OCI-LY1 (cell line): Measurements from ENCODE around the gene PFN4.

Experiments
- CTCF ChIP-seq: fragments of 200-600 bp; sonication (generic), shearing (Covaris generic); IDR thresholded peaks from 2 replicates; pipeline ENCODE4 v1.5.1; 2017; ENCODE audit warnings: mild to moderate bottlenecking, antibody characterized with exemption, low read length, moderate library complexity, mixed read lengths
- EZH2 ChIP-seq: fragments of 200-600 bp; sonication (generic), shearing (Covaris generic); IDR thresholded peaks from 2 replicates; pipeline ENCODE4 v1.8.0; 2017; ENCODE audit warnings: borderline replicate concordance, mixed run types, mild to moderate bottlenecking, antibody characterized with exemption, low read length, moderate library complexity, mixed read lengths

- no peak for TF ChIP-seq CTCF
- no peak for TF ChIP-seq EZH2
Observed at GRCh38 chr2:24123922-24124580, 917 bp upstream of the PFN4 start.
